ENCODE measurements around the gene DUSP15. TPM values are rescaled to one million over a fixed set of nuclear protein-coding genes. Genes with fewer than 3 reads are reported as not detected.
"Not testable (repeated sequence)": the region's sequence is repeated elsewhere in the genome, so short reads cannot be mapped to it uniquely, and the experiment has no call there.

The DUSP15 gene
- total RNA-seq, 1 donor from 2014 or later, result not detected

- intact Hi-C loops (cut with micrococcal nuclease), result no loop called here
These were observed 29.2 kb downstream of the DUSP15 start for GRCh38 chr20:31840906-31841816.

GRCh38 chr20:31839782-31840487, 30.4 kb downstream of the DUSP15 start:
- intact Hi-C loops (cut with micrococcal nuclease), result no loop called here

GRCh38 chr20:31838646-31839292, 31.6 kb downstream of the DUSP15 start:
- intact Hi-C loops (cut with micrococcal nuclease), result no loop called here

- intact Hi-C loops (cut with micrococcal nuclease), result no loop called here
These were observed 32.4 kb downstream of the DUSP15 start for GRCh38 chr20:31837896-31838397.

GRCh38 chr20:31836853-31837608, 33.3 kb downstream of the DUSP15 start:
- intact Hi-C loops (cut with micrococcal nuclease), result no loop called here

GRCh38 chr20:31835977-31836852, 34.1 kb downstream of the DUSP15 start:
- intact Hi-C loops (cut with micrococcal nuclease), result no loop called here

- intact Hi-C loops (cut with micrococcal nuclease), result no loop called here
These were observed 34.8 kb downstream of the DUSP15 start for GRCh38 chr20:31835554-31835953.

GRCh38 chr20:31833931-31834521, 36.3 kb downstream of the DUSP15 start:
- intact Hi-C loops (cut with micrococcal nuclease), result no loop called here

GRCh38 chr20:31833130-31833930, 37.0 kb downstream of the DUSP15 start:
- intact Hi-C loops (cut with micrococcal nuclease), result no loop called here

GRCh38 chr20:31831771-31832306, 38.5 kb downstream of the DUSP15 start:
- intact Hi-C loops (cut with micrococcal nuclease), result no loop called here

GRCh38 chr20:31831211-31831610, 39.1 kb downstream of the DUSP15 start:
- intact Hi-C loops (cut with micrococcal nuclease), result no loop called here

- intact Hi-C loops (cut with micrococcal nuclease), result no loop called here
These were observed 39.8 kb downstream of the DUSP15 start for GRCh38 chr20:31830406-31830981.

GRCh38 chr20:31829731-31830130, 40.6 kb downstream of the DUSP15 start:
- intact Hi-C loops (cut with micrococcal nuclease), result no loop called here

GRCh38 chr20:31828016-31828415, 42.3 kb downstream of the DUSP15 start:
- intact Hi-C loops (cut with micrococcal nuclease), result not testable (repeated sequence)

- intact Hi-C loops (cut with micrococcal nuclease), result no loop called here
These were observed 43.3 kb downstream of the DUSP15 start for GRCh38 chr20:31827059-31827458.

- intact Hi-C loops (cut with micrococcal nuclease), result no loop called here
These were observed 44.3 kb downstream of the DUSP15 start for GRCh38 chr20:31826074-31826473.

GRCh38 chr20:31824554-31825313, 45.6 kb downstream of the DUSP15 start:
- intact Hi-C loops (cut with micrococcal nuclease), result no loop called here

GRCh38 chr20:31824125-31824485, 46.2 kb downstream of the DUSP15 start:
- intact Hi-C loops (cut with micrococcal nuclease), result no loop called here

All from T-helper 1 cell treated with Interleukin-12 subunit alpha and Interleukin-12 subunit beta and Interleukin-4 antibody, amounts not matched to agents 30 ng/mL and 1 ng/mL, for 36 hours (primary cell).